ENCODE data around the gene KRTAP5-11.
"Not testable (repeated sequence)": the region's sequence is repeated elsewhere in the genome, so short reads cannot be mapped to it uniquely, and the experiment has no call there.

- not testable (repeated sequence) for TF ChIP-seq POLR2AphosphoS5 (IDR thresholded peaks at IDR 0.05); TAF1 (IDR thresholded peaks at IDR 0.05; ENCODE audit: low read depth); EZH2 (IDR thresholded peaks at IDR 0.05; ENCODE audit: borderline replicate concordance, insufficient read depth, low read length, poor library complexity, severe bottlenecking); RAD21 (conservative IDR thresholded peaks at IDR 0.05)
- TF ChIP-seq, protein P1, sequence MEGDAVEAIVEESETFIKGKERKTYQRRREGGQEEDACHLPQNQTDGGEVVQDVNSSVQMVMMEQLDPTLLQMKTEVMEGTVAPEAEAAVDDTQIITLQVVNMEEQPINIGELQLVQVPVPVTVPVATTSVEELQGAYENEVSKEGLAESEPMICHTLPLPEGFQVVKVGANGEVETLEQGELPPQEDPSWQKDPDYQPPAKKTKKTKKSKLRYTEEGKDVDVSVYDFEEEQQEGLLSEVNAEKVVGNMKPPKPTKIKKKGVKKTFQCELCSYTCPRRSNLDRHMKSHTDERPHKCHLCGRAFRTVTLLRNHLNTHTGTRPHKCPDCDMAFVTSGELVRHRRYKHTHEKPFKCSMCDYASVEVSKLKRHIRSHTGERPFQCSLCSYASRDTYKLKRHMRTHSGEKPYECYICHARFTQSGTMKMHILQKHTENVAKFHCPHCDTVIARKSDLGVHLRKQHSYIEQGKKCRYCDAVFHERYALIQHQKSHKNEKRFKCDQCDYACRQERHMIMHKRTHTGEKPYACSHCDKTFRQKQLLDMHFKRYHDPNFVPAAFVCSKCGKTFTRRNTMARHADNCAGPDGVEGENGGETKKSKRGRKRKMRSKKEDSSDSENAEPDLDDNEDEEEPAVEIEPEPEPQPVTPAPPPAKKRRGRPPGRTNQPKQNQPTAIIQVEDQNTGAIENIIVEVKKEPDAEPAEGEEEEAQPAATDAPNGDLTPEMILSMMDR (IDR thresholded peaks at IDR 0.05; ENCODE audit: poor library complexity, severe bottlenecking): not testable (repeated sequence)
Measured at GRCh38 chr11:71537977-71538665, 44.6 kb downstream of the KRTAP5-11 start, which contains the start of gene KRTAP5-8.

Measured in neural cell (in vitro differentiated cells).